IPS DF 4.7 (cell line): ENCODE results near the gene CDKN1A.

Experiments
- DNase-seq: peaks from one replicate; pipeline ENCODE4 v3.0.0-alpha.2; 2013; ENCODE audit warnings: low spot score; ENCODE audit errors: extremely low read depth

Gene CDKN1A

GRCh38 chr6:36677059-36677749, 1.3 kb upstream of the CDKN1A start:
- no peak for DNase-seq

GRCh38 chr6:36677753-36678487, 594 bp upstream of the CDKN1A start:
- DNase-seq: no peak

GRCh38 chr6:36679043-36679833, 724 bp downstream of the CDKN1A start:
- no peak for DNase-seq

- no peak for DNase-seq
Measured at GRCh38 chr6:36682328-36683144, 4.0 kb downstream of the CDKN1A start.

GRCh38 chr6:36683145-36683655, 4.7 kb downstream of the CDKN1A start:
- no peak for DNase-seq

- DNase-seq: no peak
Measured at GRCh38 chr6:36683656-36684446, 5.3 kb downstream of the CDKN1A start.

GRCh38 chr6:36684447-36684812, 5.9 kb downstream of the CDKN1A start:
- no peak for DNase-seq

- no peak for DNase-seq
Measured at GRCh38 chr6:36685166-36685924, 6.8 kb downstream of the CDKN1A start.

GRCh38 chr6:36685926-36686667, 7.6 kb downstream of the CDKN1A start:
- DNase-seq: no peak

- DNase-seq: no peak
Measured at GRCh38 chr6:36686668-36687513, 8.4 kb downstream of the CDKN1A start.

GRCh38 chr6:36688063-36688738, 9.7 kb downstream of the CDKN1A start:
- no peak for DNase-seq

- no peak for DNase-seq
Measured at GRCh38 chr6:36688739-36689075, 10.2 kb downstream of the CDKN1A start.

- DNase-seq: no peak
Measured at GRCh38 chr6:36691011-36691410, 12.5 kb downstream of the CDKN1A start.

GRCh38 chr6:36691612-36692011, 13.1 kb downstream of the CDKN1A start:
- no peak for DNase-seq

GRCh38 chr6:36692220-36692619, 13.7 kb downstream of the CDKN1A start:
- DNase-seq: no peak

GRCh38 chr6:36692861-36693702, 14.6 kb downstream of the CDKN1A start:
- no peak for DNase-seq

- DNase-seq: no peak
Measured at GRCh38 chr6:36694616-36695015, 16.1 kb downstream of the CDKN1A start.
